WTC11 (cell line): ENCODE results near the gene AGO3.

Experiments
- CBFB ChIP-seq: sonication (generic); formaldehyde crosslinking; IDR thresholded peaks from 2 replicates; pipeline ENCODE4 v1.8.1; 2022; ENCODE audit warnings: mild to moderate bottlenecking, low read depth, missing genetic modification reagents
- TEAD4 ChIP-seq: sonication (generic); formaldehyde crosslinking; IDR thresholded peaks from 2 replicates; pipeline ENCODE4 v1.8.0; 2022; ENCODE audit warnings: mild to moderate bottlenecking, missing genetic modification reagents
- TF ChIP-seq, protein P1 (sequence below): sonication (generic); formaldehyde crosslinking; IDR thresholded peaks from 2 replicates; pipeline ENCODE4 v1.8.0; 2022; ENCODE audit warnings: mild to moderate bottlenecking, missing genetic modification reagents
- TF ChIP-seq, protein P2 (sequence below): fragments of 200-600 bp; IDR thresholded peaks from 2 replicates; pipeline ENCODE4 v1.8.0; 2022; ENCODE audit warnings: antibody characterized with exemption
- TF ChIP-seq, protein P3 (sequence below): sonication (generic); formaldehyde crosslinking; IDR thresholded peaks from 2 replicates; pipeline ENCODE4 v1.8.1; 2023; ENCODE audit warnings: mild to moderate bottlenecking, moderate library complexity, missing genetic modification reagents
- TF ChIP-seq, protein P4 (sequence below): sonication (generic); formaldehyde crosslinking; IDR thresholded peaks from 2 replicates; pipeline ENCODE4 v1.8.1; 2022; ENCODE audit warnings: missing genetic modification reagents, borderline replicate concordance

DNA sequence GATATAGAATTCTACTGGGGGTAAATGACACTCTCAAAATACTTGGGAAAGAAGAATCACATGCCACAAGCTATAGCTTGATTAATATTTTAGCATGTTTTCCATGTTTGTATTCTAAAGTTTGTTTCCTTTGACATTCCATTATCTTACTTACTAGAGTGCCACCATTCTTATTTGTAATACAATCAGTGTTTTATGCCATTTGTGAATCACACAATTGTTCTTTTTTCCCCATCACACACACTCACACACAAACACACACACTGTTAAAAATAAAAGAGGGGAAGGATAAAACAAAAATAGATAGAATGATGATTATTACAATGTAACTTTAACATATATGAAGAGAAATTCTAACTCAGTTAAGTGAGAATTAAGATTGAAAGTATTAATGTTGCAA lies 137.0 kb downstream of the AGO3 start:
- no peak for TF ChIP-seq CBFB (CRISPR knock-in tag)
- TF ChIP-seq TEAD4 (CRISPR knock-in tag): no peak
- TF ChIP-seq, protein P1, sequence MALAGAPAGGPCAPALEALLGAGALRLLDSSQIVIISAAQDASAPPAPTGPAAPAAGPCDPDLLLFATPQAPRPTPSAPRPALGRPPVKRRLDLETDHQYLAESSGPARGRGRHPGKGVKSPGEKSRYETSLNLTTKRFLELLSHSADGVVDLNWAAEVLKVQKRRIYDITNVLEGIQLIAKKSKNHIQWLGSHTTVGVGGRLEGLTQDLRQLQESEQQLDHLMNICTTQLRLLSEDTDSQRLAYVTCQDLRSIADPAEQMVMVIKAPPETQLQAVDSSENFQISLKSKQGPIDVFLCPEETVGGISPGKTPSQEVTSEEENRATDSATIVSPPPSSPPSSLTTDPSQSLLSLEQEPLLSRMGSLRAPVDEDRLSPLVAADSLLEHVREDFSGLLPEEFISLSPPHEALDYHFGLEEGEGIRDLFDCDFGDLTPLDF (CRISPR knock-in tag): no peak
- TF ChIP-seq, protein P2, sequence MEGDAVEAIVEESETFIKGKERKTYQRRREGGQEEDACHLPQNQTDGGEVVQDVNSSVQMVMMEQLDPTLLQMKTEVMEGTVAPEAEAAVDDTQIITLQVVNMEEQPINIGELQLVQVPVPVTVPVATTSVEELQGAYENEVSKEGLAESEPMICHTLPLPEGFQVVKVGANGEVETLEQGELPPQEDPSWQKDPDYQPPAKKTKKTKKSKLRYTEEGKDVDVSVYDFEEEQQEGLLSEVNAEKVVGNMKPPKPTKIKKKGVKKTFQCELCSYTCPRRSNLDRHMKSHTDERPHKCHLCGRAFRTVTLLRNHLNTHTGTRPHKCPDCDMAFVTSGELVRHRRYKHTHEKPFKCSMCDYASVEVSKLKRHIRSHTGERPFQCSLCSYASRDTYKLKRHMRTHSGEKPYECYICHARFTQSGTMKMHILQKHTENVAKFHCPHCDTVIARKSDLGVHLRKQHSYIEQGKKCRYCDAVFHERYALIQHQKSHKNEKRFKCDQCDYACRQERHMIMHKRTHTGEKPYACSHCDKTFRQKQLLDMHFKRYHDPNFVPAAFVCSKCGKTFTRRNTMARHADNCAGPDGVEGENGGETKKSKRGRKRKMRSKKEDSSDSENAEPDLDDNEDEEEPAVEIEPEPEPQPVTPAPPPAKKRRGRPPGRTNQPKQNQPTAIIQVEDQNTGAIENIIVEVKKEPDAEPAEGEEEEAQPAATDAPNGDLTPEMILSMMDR: no peak
- TF ChIP-seq, protein P3, sequence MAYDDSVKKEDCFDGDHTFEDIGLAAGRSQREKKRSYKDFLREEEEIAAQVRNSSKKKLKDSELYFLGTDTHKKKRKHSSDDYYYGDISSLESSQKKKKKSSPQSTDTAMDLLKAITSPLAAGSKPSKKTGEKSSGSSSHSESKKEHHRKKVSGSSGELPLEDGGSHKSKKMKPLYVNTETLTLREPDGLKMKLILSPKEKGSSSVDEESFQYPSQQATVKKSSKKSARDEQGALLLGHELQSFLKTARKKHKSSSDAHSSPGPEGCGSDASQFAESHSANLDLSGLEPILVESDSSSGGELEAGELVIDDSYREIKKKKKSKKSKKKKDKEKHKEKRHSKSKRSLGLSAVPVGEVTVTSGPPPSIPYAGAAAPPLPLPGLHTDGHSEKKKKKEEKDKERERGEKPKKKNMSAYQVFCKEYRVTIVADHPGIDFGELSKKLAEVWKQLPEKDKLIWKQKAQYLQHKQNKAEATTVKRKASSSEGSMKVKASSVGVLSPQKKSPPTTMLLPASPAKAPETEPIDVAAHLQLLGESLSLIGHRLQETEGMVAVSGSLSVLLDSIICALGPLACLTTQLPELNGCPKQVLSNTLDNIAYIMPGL (CRISPR knock-in tag): no peak
- TF ChIP-seq, protein P4, sequence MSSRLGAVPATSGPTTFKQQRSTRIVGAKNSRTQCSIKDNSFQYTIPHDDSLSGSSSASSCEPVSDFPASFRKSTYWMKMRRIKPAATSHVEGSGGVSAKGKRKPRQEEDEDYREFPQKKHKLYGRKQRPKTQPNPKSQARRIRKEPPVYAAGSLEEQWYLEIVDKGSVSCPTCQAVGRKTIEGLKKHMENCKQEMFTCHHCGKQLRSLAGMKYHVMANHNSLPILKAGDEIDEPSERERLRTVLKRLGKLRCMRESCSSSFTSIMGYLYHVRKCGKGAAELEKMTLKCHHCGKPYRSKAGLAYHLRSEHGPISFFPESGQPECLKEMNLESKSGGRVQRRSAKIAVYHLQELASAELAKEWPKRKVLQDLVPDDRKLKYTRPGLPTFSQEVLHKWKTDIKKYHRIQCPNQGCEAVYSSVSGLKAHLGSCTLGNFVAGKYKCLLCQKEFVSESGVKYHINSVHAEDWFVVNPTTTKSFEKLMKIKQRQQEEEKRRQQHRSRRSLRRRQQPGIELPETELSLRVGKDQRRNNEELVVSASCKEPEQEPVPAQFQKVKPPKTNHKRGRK (CRISPR knock-in tag): no peak
